Activated T-cell treated with anti-CD3 and anti-CD28 coated beads for 4 hours (primary cell): Measurements from ENCODE around the gene UPK2.

ENCODE experiments used
- DNase-seq: peaks from one replicate; pipeline ENCODE4 v3.0.0-alpha.2; 2020

Gene UPK2

DNA sequence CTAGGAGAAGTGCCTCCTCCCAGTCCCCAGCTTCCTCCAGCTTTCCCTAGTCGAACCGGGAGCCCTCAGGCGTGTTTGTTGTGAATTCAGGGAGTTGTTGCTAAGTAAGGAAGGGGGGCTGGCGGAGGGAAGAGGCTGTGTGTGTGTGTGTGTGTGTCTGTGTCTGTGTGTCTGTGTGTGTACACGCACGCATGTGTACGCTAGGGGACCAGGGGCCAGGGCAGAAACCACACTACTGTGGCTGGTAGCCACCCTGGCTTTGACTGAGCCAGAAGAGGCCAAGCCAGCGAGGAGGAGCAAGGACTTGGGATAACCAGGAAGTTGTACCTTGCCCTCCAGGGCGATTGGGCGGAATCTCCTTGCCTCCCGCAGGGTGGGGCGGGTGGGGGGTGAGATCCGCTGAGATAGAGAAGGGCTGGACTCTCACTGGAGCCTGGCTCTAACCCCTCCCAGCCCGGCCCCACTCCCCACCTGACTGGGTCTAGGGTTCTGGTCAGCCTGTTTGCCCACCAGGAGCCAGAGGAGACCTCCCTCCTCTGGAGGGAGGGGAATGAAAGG lies 37.9 kb upstream of the UPK2 start:
- no peak for DNase-seq

DNA sequence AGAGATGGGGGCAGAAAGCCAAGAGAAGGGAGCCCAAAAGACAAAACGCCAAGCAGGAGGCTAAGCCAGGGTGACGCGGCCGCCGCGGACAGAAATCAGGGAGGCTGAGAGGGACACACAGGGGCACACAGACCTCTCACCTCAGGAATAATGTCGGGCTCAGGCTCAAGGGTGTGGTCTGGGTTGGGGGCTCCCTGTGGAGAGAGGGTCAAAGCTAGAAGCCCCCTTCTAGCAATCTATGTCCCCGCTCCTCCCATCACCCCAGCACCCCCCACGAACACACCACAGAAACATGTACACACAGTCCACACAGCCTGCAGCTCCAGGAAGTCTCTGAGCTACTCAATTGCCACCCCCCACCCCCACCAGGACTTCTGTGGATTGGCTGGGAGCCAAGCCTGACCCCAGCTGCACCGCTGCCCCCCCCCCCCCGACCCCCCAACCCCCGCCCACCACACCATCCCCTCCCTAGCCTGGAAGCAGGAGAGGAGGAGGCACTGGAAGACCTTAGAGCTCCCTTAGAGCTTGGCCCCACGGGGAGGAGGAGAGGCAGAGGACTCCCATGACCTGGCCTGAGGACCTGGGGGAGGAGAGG lies 37.3 kb upstream of the UPK2 start:
- no peak for DNase-seq

DNA sequence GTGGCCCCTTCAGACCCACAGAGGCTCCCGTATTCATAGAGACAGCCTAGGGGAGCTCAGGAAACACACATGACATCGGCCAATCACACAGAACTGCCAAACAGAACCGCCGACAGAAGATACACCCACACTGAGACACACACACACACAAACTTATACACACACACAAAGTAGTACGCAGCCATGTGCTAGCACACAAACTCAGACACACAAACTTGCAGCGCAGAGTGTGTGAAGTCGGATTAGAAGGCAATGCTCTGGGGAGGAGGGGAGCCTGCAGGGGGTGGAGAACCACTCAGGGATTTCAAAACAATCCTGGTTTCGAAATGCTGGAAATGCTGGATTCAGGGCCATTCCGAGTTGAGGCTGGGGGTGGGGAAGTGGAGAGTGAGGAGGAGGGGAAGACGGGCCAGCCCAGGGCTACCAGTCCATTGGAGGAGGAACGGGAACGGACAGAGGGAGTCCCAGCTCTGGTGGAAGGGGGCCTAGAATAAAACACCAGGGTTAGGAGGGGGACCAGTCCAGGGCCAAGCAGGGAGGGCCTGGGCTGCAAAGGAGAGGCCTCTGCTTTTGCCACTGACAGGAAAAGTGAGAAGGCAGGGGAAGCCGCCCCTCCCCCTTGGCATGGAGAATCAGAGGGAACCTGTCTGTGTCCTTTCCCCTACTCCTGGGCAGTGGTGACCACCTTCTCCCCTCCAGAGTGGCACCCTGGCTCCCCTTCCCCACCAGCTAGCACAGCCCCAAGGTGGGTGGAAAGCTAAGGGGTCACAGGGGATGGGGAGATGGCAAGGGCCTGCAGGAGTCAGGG lies 34.8 kb upstream of the UPK2 start:
- DNase-seq: no peak

DNA sequence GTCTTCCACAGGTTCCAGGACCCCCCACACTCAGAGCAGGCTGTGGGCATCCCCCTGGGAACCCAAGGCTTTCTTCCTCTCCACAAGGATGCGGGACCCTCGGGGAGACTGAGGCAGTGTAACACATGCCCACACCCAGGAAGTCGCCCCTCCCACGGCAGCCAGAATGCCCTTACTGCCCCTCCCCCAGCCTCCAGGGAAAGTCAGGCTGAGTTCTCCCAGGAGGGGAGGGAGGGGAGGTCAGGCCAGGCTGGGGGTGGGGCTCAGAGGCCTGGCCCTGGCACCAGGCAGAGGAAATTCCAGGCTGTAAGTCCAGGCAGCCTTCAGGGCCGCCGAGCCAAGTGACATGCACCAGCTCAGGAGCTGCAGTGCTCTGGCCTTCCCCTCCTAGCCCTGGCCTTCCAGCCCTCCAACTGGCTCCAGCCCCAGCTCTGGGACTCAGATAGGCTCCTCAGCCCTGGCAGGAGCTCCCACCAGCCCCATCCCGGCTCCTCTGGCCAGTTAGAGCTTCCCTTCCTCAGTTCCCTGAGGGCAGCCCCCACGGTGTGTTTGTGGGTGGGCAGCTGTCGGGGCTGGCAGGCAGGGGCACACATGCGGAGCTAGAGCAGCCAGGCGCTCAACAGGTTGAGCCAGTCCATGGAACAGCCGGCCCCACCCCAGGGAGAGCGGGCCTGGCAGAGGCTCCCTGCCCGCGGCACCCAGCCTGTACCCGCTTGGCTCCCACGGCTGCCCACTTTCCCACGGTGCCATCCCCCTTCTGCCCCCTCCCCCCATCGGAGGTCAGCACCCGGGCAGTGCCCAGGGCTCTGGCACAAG lies 34.0 kb upstream of the UPK2 start:
- DNase-seq: no peak

DNA sequence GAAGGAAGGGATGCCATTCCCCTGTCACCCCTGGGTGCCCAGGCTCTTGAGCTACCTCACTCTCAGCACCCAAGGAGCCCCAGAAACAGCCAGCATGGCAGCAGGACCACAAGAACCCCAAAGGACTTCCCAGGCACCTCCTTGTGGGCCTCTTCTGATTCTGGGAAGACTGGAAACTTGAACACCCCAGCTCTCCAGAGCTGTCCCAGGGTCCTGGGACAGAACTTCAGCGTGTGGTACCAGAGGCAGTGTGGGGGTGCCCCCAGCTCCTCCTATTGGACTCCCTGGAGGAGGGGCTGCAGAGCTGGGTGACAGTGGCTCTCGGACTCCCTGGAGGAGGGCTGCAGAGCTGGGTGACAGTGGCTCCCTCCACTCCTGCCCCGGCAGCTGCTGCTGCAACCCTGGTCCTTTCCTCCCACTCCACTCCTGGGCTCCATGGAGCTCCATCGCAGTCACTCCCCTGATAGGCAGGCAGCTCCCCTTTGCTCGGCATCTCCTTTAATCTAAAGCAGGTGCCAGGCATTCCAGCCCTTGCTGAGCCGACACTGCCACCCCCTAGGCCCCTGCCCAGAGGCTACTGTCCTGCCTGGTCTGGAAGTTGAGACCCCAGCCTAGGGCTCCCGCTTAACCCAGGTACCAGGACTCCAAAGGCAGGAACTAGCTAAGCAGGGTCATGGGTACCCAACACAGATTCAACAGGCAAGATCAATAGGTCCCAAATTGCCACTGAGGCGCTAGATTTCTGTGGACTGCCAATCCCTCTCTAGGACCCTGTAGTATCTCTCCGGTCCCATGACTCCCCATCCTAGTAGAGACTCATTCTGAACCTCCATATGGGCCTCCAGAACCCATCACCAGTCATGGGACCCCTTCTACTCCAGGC lies 33.1 kb upstream of the UPK2 start:
- DNase-seq: no peak

DNA sequence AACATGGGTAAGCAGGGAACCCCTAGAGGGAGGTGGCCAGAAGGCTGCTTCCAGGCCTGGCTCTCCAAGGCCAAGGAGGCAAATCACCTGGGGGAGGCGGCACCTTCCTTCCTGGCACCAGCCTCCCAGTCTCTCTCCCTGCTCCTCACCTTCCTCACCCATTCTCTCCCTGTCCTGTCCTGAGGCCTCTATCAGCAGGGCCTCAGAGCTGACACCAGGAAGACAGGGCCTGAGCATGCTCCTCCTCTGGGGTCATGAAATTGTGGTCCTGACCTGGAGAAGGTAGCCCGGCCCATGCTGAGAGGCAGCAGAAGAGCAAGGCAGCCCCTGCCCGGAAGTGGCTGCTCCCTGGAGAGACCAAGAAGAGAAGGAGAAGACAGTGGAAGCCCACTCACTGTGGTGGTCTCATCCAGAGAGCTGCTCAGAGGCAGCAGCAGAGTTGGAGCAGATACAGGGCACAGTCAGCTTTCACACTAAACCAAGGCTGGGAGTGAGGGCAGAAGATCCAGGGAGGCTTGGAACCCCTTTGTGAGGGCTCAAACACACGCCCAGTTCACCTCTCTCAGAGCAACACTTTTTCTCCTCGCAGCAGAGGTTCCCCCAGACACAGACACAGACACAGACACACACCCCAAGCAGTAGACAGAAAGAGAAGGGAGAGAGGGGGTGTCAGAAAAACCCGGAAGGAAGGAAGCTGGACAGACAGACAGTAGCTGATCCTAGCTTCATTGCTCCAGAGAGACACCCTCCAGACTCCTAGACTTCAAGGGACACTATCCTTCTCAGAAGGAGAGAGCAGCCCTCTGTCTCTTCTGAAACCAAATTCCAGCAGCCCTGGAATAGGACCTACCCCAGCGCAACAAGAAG lies 32.1 kb upstream of the UPK2 start:
- no peak for DNase-seq

DNA sequence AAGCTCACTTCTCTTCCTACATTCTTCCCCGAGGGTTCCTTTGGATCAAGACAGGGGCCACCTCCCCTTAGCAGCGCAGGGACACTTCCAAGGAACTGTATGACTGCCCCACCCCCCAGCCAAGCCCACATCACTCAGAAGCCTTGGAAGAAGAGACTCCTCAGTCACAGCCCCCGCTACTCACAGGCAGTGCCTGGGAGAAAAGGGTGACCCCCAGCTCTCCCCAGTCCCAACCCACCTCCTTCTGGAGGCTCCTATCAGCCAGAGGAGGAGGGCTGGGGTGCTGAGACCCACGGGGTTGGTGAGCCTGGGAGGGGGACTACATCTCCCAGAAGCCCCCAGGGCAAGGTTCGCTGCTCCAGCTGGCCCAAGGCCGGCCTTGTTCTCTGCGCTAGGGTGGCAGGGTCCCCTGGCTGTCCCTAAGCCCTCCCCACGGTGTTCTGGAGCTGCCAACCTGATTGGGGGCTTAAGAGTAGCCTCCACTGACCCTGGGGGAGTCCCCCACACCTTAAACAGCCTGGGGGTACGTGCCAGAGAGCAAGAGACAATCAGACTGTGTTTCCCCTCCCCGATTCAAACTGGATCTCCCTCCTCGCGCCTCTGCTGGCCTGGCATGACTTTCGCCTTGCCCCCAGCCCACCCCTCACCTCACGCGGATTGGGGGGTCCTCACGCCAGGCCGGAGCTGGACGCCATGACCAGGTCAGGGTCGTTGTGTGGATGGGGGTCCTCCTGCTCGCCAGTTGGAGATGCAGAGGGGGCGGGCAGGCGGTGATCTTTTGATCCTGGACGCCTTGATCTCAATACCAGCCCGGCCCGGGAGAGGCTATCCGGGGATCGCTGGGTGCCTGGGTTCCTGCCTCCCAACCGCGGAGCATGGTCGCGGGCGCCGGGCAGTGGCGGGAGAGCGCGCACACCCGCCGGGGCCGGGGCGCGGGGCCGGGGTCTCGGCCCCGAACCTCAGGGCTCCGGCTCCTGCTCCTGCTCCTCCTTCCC lies 31.2 kb upstream of the UPK2 start:
- DNase-seq: no peak

DNA sequence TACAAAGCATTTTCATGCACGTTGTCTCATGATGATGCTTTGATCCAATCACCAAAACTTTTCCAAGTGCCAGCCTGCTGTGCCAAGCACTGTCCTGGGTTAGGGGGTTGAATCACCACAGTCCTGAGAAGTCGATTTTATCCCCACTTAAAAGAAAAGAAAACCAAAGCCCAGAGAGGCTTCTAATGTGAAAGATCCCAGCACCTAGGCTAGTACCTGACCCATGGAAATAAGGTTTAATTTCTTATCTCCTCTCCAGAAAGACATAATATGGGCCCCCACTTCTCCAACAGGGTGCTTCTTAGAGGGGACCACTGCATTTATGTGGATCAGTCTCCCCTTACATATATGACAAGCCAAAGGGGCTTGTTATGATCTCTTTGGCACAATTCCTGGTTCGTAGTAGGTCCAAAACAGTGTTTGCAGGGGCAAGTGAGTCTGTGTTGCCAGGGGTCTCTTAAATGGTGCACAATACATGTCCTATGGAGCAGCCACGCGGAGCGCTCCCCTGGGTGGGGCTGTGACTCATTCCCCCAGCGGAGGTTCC lies 28.5 kb upstream of the UPK2 start:
- DNase-seq: no peak

DNA sequence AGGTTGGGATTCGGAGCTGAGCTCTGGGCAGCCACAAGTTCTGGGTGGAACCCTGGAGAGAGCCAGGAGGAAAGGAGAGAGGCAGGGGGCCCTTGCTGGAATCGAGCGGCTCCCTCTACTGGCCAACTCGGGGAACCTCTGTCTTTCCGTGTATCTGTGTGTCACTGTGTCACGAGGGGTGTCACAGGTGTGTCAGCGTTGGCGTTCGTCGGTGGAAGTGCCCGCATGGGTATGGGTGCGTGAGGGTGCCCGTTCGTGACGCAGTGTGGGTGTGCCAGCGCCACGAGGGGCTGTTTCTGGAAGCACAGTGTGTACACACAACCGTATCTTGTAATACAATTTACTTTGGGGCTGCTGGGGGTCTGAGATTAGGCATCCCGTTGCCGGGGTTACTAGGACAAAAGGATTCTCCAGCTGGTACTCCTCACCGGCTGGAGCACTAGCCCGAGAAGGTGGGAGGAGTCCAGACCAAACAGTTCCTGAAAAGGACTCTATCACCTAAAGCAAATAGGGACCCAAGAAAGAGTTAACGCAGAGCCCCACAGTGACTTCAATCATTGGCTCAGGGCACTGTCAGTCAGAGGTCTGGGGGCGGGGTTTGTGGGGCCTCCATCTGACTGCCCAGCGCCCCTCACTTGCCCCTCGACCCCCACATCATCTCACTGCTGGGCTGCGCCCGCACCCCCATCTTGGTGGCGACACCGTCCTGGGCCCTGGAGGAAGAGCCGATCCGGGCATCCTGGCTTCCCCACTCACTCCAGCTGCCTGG lies 27.8 kb upstream of the UPK2 start:
- DNase-seq: peak; percentile 93

DNA sequence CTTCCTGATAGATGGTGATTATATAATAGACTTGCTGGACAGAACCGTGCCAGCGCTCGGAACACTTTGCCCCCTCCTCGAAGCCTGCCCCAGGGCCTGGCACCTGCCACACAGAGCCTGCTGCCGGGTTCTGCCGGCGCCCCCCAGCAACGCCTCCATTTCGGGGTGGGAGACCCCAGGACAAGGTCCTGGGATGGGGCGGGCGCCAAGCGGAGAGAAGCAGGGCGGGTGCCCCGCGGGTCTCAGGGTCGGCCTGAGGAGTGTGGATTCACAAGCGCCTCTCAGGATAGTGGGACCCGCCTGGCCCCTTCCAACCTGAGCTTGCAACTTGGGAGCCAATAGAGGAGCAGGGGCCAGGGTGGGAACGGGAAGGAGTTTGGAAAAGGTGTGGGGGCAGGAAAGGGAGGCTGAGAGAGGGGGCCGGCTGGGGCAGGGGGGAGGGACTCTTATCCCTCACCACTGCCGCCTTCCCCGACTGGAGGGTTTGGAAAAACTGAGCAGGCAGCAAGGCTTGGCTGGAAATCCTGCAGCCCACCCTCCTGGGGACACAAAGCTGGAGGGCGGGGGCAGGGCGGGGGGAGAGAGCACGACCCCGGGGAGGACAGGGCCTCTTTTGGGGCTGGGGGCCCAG lies 27.1 kb upstream of the UPK2 start:
- DNase-seq: no peak

DNA sequence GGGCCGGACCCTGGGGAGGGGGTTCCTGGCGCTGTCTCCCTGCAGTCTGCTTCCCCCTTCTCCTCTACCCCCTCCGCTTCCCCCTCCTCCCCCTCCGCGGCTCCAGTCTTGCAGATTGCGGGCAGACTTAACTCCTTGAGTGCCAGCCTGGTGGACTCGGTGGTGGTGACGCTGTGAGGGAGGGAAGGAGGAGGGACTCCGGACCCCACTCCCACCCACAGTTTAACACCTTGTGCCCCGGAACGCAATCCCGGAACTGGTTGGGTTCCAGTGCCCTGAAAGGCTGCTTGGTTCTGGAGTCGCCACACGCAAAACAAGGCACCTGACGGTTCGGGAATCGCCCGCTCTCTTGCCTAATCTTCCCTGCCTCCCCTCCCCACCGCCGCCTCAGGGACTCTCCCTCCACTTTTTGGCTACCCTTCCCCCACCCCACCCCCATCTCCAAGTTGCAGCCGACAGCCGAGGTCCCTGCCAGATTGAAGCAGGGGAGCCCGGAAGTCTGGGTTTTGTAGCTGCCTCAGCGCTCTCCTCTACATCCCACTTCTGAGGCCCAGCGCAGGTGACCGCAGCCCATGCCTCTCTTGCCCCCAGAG lies 26.5 kb upstream of the UPK2 start:
- DNase-seq: peak; percentile 60

DNA sequence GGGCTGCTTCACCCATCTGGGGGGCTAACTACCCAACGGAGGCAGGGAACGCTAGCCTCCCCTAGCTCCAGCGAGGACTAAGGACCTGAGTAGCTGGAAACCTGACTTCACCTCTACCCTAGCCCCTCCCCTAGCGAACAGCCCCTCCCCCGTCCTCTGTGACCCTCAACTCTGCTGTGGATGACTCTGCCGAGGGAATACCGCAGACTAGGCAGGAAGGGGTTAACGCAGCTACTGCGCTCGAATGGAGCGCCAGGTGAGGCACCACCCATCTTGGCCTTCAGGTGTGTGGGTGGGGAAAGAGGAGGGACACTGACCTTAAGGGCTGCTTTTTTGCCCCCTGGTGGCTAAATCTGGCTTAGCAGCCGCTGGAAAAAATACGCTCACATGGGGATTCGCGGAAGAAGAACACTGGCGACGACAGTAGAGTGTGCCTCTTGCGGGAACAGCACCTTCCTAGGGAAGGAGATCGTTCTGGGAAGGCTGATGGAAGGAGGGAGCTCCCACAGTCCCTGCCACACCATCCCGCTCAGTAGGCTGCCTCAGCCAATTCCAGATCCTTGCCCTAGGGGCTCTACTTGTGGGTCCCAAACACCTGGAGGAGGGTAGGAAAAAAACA lies 25.9 kb upstream of the UPK2 start:
- DNase-seq: peak; percentile 86

DNA sequence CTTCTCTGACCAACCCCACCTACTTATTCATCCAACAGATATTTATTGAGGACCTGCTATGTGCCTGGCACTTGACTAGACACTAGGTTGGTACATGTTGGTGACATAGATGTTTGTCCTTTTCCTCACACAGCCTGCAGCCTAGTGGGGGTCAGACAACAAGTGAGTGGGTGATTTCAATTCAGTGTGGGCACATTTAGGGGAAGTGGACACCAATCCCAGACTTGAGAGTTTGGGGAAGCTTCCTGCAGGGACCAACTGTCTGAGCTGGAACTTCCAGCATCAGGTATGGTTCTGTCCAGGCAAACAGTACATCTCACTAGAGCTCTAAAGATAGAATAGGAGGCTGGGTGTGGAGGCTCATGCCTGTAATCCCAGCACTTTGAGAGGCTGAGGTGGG lies 24.5 kb upstream of the UPK2 start:
- no peak for DNase-seq

DNA sequence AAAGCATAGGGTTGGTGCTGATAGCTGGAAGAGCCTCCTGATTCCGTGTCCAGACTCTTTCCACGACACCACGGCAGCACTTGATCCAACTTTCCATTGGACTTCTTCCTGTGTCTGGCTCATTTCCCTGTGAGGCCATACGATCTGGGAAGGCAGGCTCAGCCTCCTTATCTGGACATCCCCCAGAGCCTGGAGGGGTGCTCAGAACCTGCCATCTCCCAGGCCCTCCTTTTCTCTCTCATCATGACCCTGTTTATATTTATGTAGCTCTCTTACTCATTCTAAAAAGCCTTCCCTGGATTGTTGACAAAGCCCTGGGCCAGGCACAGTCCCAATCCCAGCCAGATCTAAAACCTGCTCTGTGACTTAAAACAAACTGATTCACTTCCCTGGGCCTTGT lies 22.6 kb upstream of the UPK2 start:
- no peak for DNase-seq

DNA sequence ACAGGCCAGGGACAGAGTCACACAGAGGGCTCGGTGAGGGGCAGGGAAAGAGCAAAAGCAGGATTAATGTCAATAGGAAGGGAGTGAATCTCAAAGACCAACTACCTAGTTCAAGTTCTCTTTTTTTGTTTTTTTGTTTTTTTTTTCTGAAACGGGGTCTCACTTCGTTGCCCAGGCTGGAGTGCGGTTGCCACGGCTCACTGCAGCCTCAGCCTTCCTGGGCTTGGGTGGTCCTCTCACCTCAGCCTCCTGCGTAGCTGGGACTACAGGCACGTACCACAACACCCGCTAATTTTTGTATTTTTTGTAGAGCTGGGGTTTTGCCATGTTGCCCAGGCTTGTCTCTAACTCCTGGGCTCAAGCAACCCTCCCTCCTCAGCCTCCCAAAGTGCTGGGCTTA lies 20.7 kb upstream of the UPK2 start:
- no peak for DNase-seq

DNA sequence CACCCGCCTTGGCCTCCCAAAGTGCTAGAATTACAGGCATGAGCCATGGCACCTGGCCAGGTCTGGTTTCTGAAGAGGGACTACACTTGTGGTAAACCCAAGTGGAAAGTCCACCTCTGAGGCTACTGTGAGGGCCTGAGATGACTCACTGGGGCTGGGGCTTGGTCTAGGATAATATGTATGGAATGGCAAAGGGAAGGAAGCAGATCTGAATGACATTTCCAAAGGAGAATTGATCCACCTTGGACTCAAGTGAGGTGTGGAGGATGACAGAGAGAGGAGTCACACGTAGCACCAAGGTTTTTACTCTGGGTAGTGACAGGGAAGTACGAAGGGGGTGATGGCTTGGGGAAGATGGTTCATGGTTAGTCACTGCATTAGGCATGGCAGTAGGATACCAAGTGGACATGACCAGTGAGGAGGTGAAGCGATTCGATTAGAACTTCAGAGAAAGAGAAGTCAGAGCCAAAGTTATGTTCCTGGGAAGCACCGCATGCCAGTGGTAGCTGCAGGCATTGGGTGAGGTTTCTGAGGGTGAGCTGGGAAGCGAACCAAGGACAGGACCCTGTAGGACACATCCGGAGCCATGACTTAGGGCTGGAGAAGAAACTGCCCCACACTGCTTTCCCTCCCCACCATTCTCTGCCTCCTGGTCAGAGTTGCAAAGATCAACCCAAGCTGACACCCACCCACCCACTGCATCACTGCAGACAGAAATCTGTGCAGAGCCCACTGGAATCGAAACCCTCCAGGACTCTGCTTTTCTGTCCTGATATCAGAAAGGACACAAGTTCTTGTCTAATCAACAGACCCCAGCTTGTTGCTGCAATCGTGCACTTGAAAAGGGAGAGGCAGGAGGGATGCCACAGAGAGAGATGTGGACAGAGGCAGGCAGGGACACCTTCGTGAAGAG lies 17.4 kb upstream of the UPK2 start:
- no peak for DNase-seq
